Neuron (in vitro differentiated cells): ENCODE measurements around the gene PCSK2.

Experiments used
- H2AFZ ChIP-seq: one replicate; pipeline ENCODE4 v1.6.1; 2013; ENCODE audit warnings: low read depth, mild to moderate bottlenecking, inconsistent platforms, low read length, moderate library complexity
- H3K27me3 ChIP-seq: one replicate; pipeline ENCODE4 v1.6.1; 2013; ENCODE audit warnings: low read length; ENCODE audit not compliant: insufficient read depth
- H3K36me3 ChIP-seq: one replicate; pipeline ENCODE4 v1.6.1; 2013; ENCODE audit warnings: low read length; ENCODE audit not compliant: insufficient read depth
- H3K4me1 ChIP-seq: one replicate; pipeline ENCODE4 v1.6.1; 2013; ENCODE audit warnings: low read length; ENCODE audit not compliant: insufficient read depth
- H3K4me3 ChIP-seq: 2 replicates; pipeline ENCODE4 v1.5.1; 2013; ENCODE audit warnings: mild to moderate bottlenecking, low read length, moderate library complexity
- H3K9me3 ChIP-seq: one replicate; pipeline ENCODE4 v1.6.1; 2013; ENCODE audit warnings: low read length

PCSK2 gene

GRCh38 chr20:17365831-17366230 is 139.0 kb downstream of the PCSK2 start:
- Histone ChIP-seq H2AFZ (no peak overlapping the region), H3K36me3 (no peaks in the 10 kb centered on the region), H3K4me3 (no peak overlapping the region), H3K9me3 (no peaks in the 10 kb centered on the region), H3K4me1 (no peaks in the 10 kb centered on the region), H3K27me3 (no peaks in the 10 kb centered on the region)

- no peaks in the 10 kb centered on the region for H3K4me1 ChIP-seq
- no peaks in the 10 kb centered on the region for H3K27me3 ChIP-seq
- no peaks in the 10 kb centered on the region for H3K36me3 ChIP-seq
- H2AFZ ChIP-seq, result no peak overlapping the region
- H3K4me3 ChIP-seq, result no peak overlapping the region
- H3K9me3 ChIP-seq, result no peaks in the 10 kb centered on the region
Observed at GRCh38 chr20:17369506-17369905, 142.7 kb downstream of the PCSK2 start.

- H2AFZ ChIP-seq, result no peak overlapping the region
- H3K36me3 ChIP-seq, result no peaks in the 10 kb centered on the region
- H3K27me3 ChIP-seq, result no peaks in the 10 kb centered on the region
- H3K4me1 ChIP-seq, result no peaks in the 10 kb centered on the region
- H3K4me3 ChIP-seq, result no peak overlapping the region
- H3K9me3 ChIP-seq, result no peaks in the 10 kb centered on the region
Observed at GRCh38 chr20:17372806-17373440, 146.1 kb downstream of the PCSK2 start.

GRCh38 chr20:17374086-17374485 is 147.2 kb downstream of the PCSK2 start:
- Histone ChIP-seq H3K4me3 (no peak overlapping the region), H3K9me3 (no peaks in the 10 kb centered on the region), H3K4me1 (no peaks in the 10 kb centered on the region), H2AFZ (no peak overlapping the region), H3K36me3 (no peaks in the 10 kb centered on the region), H3K27me3 (no peaks in the 10 kb centered on the region)

GRCh38 chr20:17376031-17376430 is 149.2 kb downstream of the PCSK2 start:
- no peaks in the 10 kb centered on the region for H3K27me3 ChIP-seq
- no peak overlapping the region for H2AFZ ChIP-seq
- H3K36me3 ChIP-seq, result no peaks in the 10 kb centered on the region
- H3K4me3 ChIP-seq, result no peak overlapping the region
- no peaks in the 10 kb centered on the region for H3K9me3 ChIP-seq
- H3K4me1 ChIP-seq, result no peaks in the 10 kb centered on the region

GRCh38 chr20:17377231-17377630 is 150.4 kb downstream of the PCSK2 start:
- Histone ChIP-seq H2AFZ (no peak overlapping the region), H3K4me1 (no peaks in the 10 kb centered on the region), H3K9me3 (no peaks in the 10 kb centered on the region), H3K4me3 (no peak overlapping the region), H3K27me3 (no peaks in the 10 kb centered on the region), H3K36me3 (no peaks in the 10 kb centered on the region)

GRCh38 chr20:17379651-17380050 is 152.8 kb downstream of the PCSK2 start:
- Histone ChIP-seq H3K9me3 (no peaks in the 10 kb centered on the region), H3K27me3 (no peaks in the 10 kb centered on the region), H2AFZ (no peak overlapping the region), H3K4me3 (no peak overlapping the region), H3K36me3 (no peaks in the 10 kb centered on the region), H3K4me1 (no peaks in the 10 kb centered on the region)

GRCh38 chr20:17380801-17381200 is 154.0 kb downstream of the PCSK2 start:
- H3K4me1 ChIP-seq, result no peaks in the 10 kb centered on the region
- H3K4me3 ChIP-seq, result no peak overlapping the region
- H2AFZ ChIP-seq, result no peak overlapping the region
- no peaks in the 10 kb centered on the region for H3K9me3 ChIP-seq
- H3K36me3 ChIP-seq, result no peaks in the 10 kb centered on the region
- H3K27me3 ChIP-seq, result no peaks in the 10 kb centered on the region

GRCh38 chr20:17381724-17382123 is 154.9 kb downstream of the PCSK2 start:
- Histone ChIP-seq H3K27me3 (no peaks in the 10 kb centered on the region), H2AFZ (no peak overlapping the region), H3K9me3 (no peaks in the 10 kb centered on the region), H3K4me1 (no peaks in the 10 kb centered on the region), H3K4me3 (no peak overlapping the region), H3K36me3 (no peaks in the 10 kb centered on the region)

GRCh38 chr20:17385798-17386197 is 159.0 kb downstream of the PCSK2 start:
- no peaks in the 10 kb centered on the region for H3K4me1 ChIP-seq
- no peaks in the 10 kb centered on the region for H3K27me3 ChIP-seq
- H3K9me3 ChIP-seq, result no peaks in the 10 kb centered on the region

GRCh38 chr20:17390655-17391054 is 163.8 kb downstream of the PCSK2 start:
- Histone ChIP-seq H3K36me3 (no peaks in the 10 kb centered on the region), H3K4me3 (no peak overlapping the region), H3K9me3 (no peaks in the 10 kb centered on the region), H2AFZ (no peak overlapping the region), H3K4me1 (no peaks in the 10 kb centered on the region), H3K27me3 (no peaks in the 10 kb centered on the region)

More at GRCh38 chr20:17385798-17386197, 159.0 kb downstream of the PCSK2 start:
- Histone ChIP-seq H2AFZ (no peak overlapping the region), H3K4me3 (no peak overlapping the region), H3K36me3 (no peaks in the 10 kb centered on the region)

GRCh38 chr20:17391127-17391771 is 164.4 kb downstream of the PCSK2 start:
- no peaks in the 10 kb centered on the region for H3K4me1 ChIP-seq
- no peak overlapping the region for H3K4me3 ChIP-seq
- H2AFZ ChIP-seq, result no peak overlapping the region
- no peaks in the 10 kb centered on the region for H3K36me3 ChIP-seq
- no peaks in the 10 kb centered on the region for H3K27me3 ChIP-seq
- no peaks in the 10 kb centered on the region for H3K9me3 ChIP-seq

- no peaks in the 10 kb centered on the region for H3K9me3 ChIP-seq
- no peaks in the 10 kb centered on the region for H3K27me3 ChIP-seq
- no peaks in the 10 kb centered on the region for H3K36me3 ChIP-seq
- H2AFZ ChIP-seq, result no peak overlapping the region
- no peak overlapping the region for H3K4me3 ChIP-seq
- no peaks in the 10 kb centered on the region for H3K4me1 ChIP-seq
Observed at GRCh38 chr20:17394411-17394810, 167.6 kb downstream of the PCSK2 start.

GRCh38 chr20:17395729-17396128 is 168.9 kb downstream of the PCSK2 start:
- Histone ChIP-seq H2AFZ (no peak overlapping the region), H3K4me3 (no peak overlapping the region), H3K9me3 (no peaks in the 10 kb centered on the region), H3K36me3 (no peaks in the 10 kb centered on the region), H3K4me1 (no peaks in the 10 kb centered on the region), H3K27me3 (no peaks in the 10 kb centered on the region)
